Upper lobe of left lung (tissue), 6 donors: Measurements from ENCODE around the gene OBSCN. TPM values are rescaled to one million over a fixed set of nuclear protein-coding genes. Genes with fewer than 3 reads are reported as not detected.
"Not testable (repeated sequence)": the region's sequence is repeated elsewhere in the genome, so short reads cannot be mapped to it uniquely, and the experiment has no call there.

ENCODE experiments used
- ATAC-seq, 2 donors: fragments of 200-7000 bp; cut with Tn5 transposase; one replicate each; pipeline ENCODE4 v1.9.1; 2022; ENCODE audit warnings: mild to moderate bottlenecking in 2 of 2, moderate library complexity in 2 of 2; ENCODE audit not compliant: low FRiP score in 2 of 2
- DNase-seq, 2 donors: peaks; one replicate each; pipeline ENCODE4 v3.0.0-alpha.2; 2019 to 2020
- H3K27ac ChIP-seq, 4 donors: fragments of 200-600 bp; sonication (generic); one replicate each; pipeline ENCODE4 v1.5.1; 2016 to 2019
- H3K27me3 ChIP-seq, 4 donors: fragments of 200-600 bp; sonication (generic); one replicate each; pipeline ENCODE4 v1.5.1; 2017 to 2019
- H3K36me3 ChIP-seq, 4 donors: fragments of 200-600 bp; sonication (generic); one replicate each; pipeline ENCODE4 v1.5.1; 2016 to 2019
- H3K4me1 ChIP-seq, 4 donors: fragments of 200-600 bp; sonication (generic); one replicate each; pipeline ENCODE4 v1.5.1; 2018 to 2019
- H3K4me3 ChIP-seq, 4 donors: fragments of 200-600 bp; sonication (generic); one replicate each; pipeline ENCODE4 v1.5.1; 2017 to 2019; ENCODE audit warnings: mild to moderate bottlenecking in 2 of 4, moderate library complexity in 1 of 4
- H3K9me3 ChIP-seq, 4 donors: fragments of 200-600 bp; sonication (generic); one replicate each; pipeline ENCODE4 v1.5.1; 2018 to 2019
- CTCF ChIP-seq, 6 experiments: fragments of 450-650 bp in 4 of 6; fragments of 200-600 bp in 2 of 6; sonication (generic) in 2 of 6; IDR thresholded peaks; one replicate each; pipeline ENCODE4 v1.5.1; 2016 to 2019; ENCODE audit warnings: antibody characterized with exemption in 6 of 6
- EP300 ChIP-seq, 4 donors: sonication (generic); formaldehyde crosslinking; IDR thresholded peaks; one replicate each; pipeline ENCODE4 v1.5.1; 2017; ENCODE audit warnings: antibody characterized with exemption in 4 of 4, control low read depth in 2 of 4
- POLR2A ChIP-seq, 4 donors: fragments of 450-650 bp; IDR thresholded peaks; one replicate each; pipeline ENCODE4 v1.5.1; 2016 to 2017; ENCODE audit warnings: antibody characterized with exemption in 4 of 4, mild to moderate bottlenecking in 2 of 4
- POLR2AphosphoS5 ChIP-seq, 2 donors: sonication (generic); formaldehyde crosslinking; IDR thresholded peaks; one replicate each; pipeline ENCODE4 v1.5.1; 2017; ENCODE audit warnings: antibody characterized with exemption in 2 of 2
- WGBS, 2 donors: methylation state at CpG; one replicate each; pipeline ENCODE4 v1.1.5; 2017 to 2018; 5-methylcytosine and 5-hydroxymethylcytosine counted together
- total RNA-seq, 6 donors: library from RNA; depleted of rRNA in 4 of 6; stranded (reverse); fragments of >200 nt in 4 of 6; gene quantifications; one replicate each; pipeline versions ENCODE4 v1.1.0 to v1.2.1, GENCODE V29; 2016 to 2021
- donor health status: DM: no; HTN: no; CAD: no; lungs with moderate emphysema.
- donor health status: DM: no; HTN: yes; CAD: no; lungs with severe emphysema.

Gene OBSCN
- total RNA-seq, 6 donors from 2014 or later, result 15.7 to 160 (median 47.0) TPM

- ATAC-seq (no peak), DNase-seq (peak in 1 of 2 donors; percentile 55)
- Histone ChIP-seq H3K9me3 (peaks cover 15 to 45% (median 36%) of the 10 kb centered on the region in 4 donors), H3K27me3 (no peaks in the 10 kb centered on the region), H3K4me1 (no peaks in the 10 kb centered on the region), H3K27ac (no peak overlapping the region), H3K36me3 (peaks cover 19 to 70% (median 44%) of the 10 kb centered on the region in 4 donors), H3K4me3 (no peak overlapping the region)
- 93 to 95% methylated on average over 7 of the region's 7 CpGs for WGBS, 2 donors
- TF ChIP-seq POLR2A (IDR thresholded peaks at IDR 0.05) (no peak), POLR2AphosphoS5 (IDR thresholded peaks at IDR 0.05) (no peak), CTCF (IDR thresholded peaks at IDR 0.05) (no peak), EP300 (IDR thresholded peaks at IDR 0.05) (no peak)
Observed at GRCh38 chr1:228243093-228243492, 35.2 kb downstream of the OBSCN start.

- not testable (repeated sequence) for ATAC-seq, H3K27ac ChIP-seq, H3K4me1 ChIP-seq, H3K27me3 ChIP-seq, H3K4me3 ChIP-seq, DNase-seq
- H3K9me3 ChIP-seq, result peaks cover 15 to 45% (median 36%) of the 10 kb centered on the region in 4 donors
- WGBS, 2 donors, result 73 to 75% methylated on average over 5 of the region's 5 CpGs
- H3K36me3 ChIP-seq, result peaks cover 19 to 62% (median 41%) of the 10 kb centered on the region in 4 donors
Observed at GRCh38 chr1:228243989-228244388, 36.1 kb downstream of the OBSCN start.

GRCh38 chr1:228245111-228245510 lies 37.3 kb downstream of the OBSCN start:
- TF ChIP-seq CTCF (IDR thresholded peaks at IDR 0.05) (no peak), POLR2AphosphoS5 (IDR thresholded peaks at IDR 0.05) (no peak), EP300 (IDR thresholded peaks at IDR 0.05) (no peak), POLR2A (IDR thresholded peaks at IDR 0.05) (no peak)
- peaks cover 15 to 45% (median 36%) of the 10 kb centered on the region in 4 donors for H3K9me3 ChIP-seq
- H3K4me1 ChIP-seq, result no peaks in the 10 kb centered on the region
- no peak overlapping the region for H3K27ac ChIP-seq
- no peak for DNase-seq
- no peaks in the 10 kb centered on the region for H3K27me3 ChIP-seq
- no peak for ATAC-seq
- 91 to 99% methylated on average over 3 of the region's 3 CpGs for WGBS, 2 donors
- no peak overlapping the region for H3K4me3 ChIP-seq
- H3K36me3 ChIP-seq, result peaks cover 19 to 69% (median 43%) of the 10 kb centered on the region in 4 donors

GRCh38 chr1:228246216-228246900 lies 38.5 kb downstream of the OBSCN start:
- H3K36me3 ChIP-seq, result peaks cover 19 to 74% (median 43%) of the 10 kb centered on the region in 4 donors
- ATAC-seq (no peak), DNase-seq (peak in 1 of 2 donors; percentile 47)
- H3K27ac ChIP-seq, result no peak overlapping the region
- TF ChIP-seq POLR2AphosphoS5 (IDR thresholded peaks at IDR 0.05) (no peak), POLR2A (IDR thresholded peaks at IDR 0.05) (no peak)
- no peaks in the 10 kb centered on the region for H3K27me3 ChIP-seq
- H3K4me1 ChIP-seq, result no peaks in the 10 kb centered on the region
- WGBS, 2 donors, result 93 to 97% methylated on average over 8 of the region's 8 CpGs
- H3K9me3 ChIP-seq, result peaks cover 15 to 40% (median 34%) of the 10 kb centered on the region in 4 donors
- no peak overlapping the region for H3K4me3 ChIP-seq

GRCh38 chr1:228249513-228250305 lies 41.9 kb downstream of the OBSCN start:
- Histone ChIP-seq H3K4me1 (no peaks in the 10 kb centered on the region), H3K9me3 (peaks cover 6 to 10% (median 8%) of the 10 kb centered on the region in 4 donors), H3K27ac (no peak overlapping the region), H3K4me3 (no peak overlapping the region), H3K36me3 (peaks cover 13 to 56% (median 36%) of the 10 kb centered on the region in 4 donors), H3K27me3 (no peaks in the 10 kb centered on the region)
- DNase-seq, result peak in 1 of 2 donors; percentile 76
- ATAC-seq, result peak in 1 of 2 donors; percentile 65
- TF ChIP-seq POLR2AphosphoS5 (IDR thresholded peaks at IDR 0.05) (no peak), CTCF (IDR thresholded peaks at IDR 0.05) (no peak), EP300 (IDR thresholded peaks at IDR 0.05) (no peak), POLR2A (IDR thresholded peaks at IDR 0.05) (no peak)
- WGBS, 2 donors, result 93 to 95% methylated on average over 20 to 23 of the region's 24 CpGs

- H3K27me3 ChIP-seq, DNase-seq, H3K9me3 ChIP-seq, ATAC-seq, H3K4me3 ChIP-seq, H3K4me1 ChIP-seq, H3K27ac ChIP-seq: not testable (repeated sequence)
- peaks cover 0 to 44% (median 22%) of the 10 kb centered on the region in 4 donors for H3K36me3 ChIP-seq
- 93% methylated on average over 1 of the region's 1 CpG; no CpG with 5 or more reads in 1 of the 2 donors for WGBS, 2 donors
Observed at GRCh38 chr1:228252476-228252875, 44.6 kb downstream of the OBSCN start.
